Stimulated activated CD8-positive, alpha-beta memory T cell treated with anti-CD3 and anti-CD28 coated beads, Interleukin-4, amount 100 ng/mL, for 48 hours (primary cell): Measurements from ENCODE around the gene PON3.

Experiments used
- DNase-seq: peaks from one replicate; pipeline ENCODE4 v3.0.0-alpha.2; 2020

PON3 gene

GRCh38 chr7:95338832-95339231 is 57.3 kb downstream of the PON3 start:
- no peak for DNase-seq

DNA sequence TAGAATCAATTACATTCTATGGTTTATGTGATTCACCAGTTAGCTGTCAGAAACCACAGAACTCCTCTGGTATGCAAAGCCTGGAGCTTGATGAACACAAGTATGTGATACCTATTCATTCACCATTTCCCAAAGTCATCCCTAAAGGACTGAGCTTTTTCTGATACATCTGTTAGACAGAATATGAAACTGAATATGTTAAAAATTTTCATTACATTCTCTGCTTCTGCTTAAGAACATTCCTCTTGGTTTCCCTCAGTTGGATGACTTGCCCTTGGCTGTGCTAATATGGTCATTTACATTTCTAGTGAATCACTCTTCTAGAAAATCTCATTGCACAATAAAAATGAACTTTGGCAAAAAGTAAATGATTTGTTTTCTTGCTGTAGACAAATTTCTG is 61.1 kb downstream of the PON3 start:
- DNase-seq, result no peak

DNA sequence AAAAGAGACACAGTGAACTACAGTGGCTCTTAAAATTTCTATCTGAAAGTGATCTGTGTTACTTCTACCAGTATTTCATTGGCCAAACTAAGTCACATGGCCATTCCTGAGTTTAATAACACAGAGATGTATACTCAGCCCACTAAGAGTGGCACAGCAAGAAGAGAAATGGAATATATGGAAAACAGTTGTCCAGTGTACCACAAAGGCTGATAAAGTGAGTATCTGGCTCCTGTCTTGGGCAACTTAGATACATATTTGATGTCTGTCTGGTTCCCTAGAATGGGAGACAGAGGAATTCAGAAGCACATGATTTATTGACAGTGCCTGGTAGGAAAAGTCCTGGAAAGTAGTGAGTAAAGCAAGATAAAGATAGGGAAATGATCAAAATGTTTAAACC is 61.7 kb downstream of the PON3 start:
- DNase-seq, result no peak

DNA sequence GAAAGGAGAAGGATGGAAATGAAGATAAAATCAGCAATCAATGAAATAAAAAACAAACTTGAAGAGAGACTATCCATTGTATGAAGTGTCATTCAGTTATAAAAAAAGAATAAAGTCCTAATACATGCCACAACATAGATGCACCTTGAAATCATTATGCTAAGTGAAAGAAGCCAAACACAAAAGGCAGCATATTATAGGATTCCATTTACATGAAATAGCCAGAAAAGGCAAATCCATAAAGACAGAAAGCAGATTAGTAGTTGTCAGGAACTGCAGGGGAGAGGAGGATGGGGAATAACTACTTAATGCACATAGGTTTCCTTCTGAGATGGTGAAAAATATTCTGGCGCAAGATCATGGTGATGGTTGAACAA is 65.2 kb downstream of the PON3 start:
- no peak for DNase-seq

GRCh38 chr7:95330204-95330960 is 65.8 kb downstream of the PON3 start:
- DNase-seq, result no peak

DNA sequence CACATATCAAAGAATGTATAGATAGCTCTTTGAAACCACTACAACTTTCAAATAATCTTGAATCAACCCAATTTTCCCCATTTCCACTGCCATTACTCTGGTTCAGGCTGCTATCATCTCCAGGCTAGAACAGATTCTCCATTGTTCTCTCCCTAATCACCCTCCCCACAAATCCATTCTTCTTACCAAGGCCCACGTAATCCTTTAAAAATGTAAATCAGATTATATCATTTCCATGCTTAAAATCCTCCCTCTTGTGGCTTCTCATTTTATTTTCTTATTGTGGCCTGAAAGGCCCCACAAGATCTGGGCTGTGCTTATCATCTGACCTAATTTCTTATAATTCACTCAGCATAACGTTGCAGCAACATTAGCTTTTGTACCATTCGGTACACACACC is 68.8 kb downstream of the PON3 start:
- no peak for DNase-seq

- no peak for DNase-seq
These were observed 71.7 kb downstream of the PON3 start, which contains the start of gene PON1 for GRCh38 chr7:95324431-95324830. Gene PON1, minus strand, starts transcription at chr7:95324532. Its CDS starts 57 bp downstream, at chr7:95324475.

DNA sequence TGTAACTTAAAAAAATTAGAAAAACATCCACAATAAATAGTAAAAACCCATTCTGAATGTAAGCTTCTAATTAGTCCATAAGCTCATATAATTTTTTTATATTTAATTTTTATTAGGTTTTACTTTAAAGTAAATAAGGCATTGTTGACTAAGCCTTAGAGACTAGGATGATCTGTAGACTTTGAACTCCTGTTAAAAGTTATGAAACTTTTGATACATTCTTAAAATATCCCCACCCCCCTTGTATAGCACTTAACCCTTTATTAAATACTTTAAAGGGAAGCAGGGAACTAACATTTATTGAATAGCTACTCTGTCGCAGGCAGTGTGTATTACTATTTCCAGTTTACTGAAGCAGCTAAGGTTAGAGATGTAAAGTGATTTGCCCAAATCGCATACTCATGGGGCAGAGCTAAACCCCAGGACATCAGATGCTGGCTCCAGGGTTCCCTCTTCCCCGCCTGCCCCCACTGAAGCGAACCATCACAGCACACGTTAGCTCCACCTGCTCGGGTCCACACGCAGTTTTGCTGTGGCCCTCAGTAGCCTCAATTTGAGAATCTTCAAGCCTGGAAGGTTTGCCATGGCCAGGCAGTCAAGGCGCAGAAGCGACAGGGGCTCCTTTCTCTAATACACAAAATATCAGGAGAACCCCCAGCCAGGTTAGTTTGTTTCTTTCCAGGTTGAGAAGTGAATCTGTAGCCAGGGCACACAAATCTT is 72.6 kb downstream of the PON3 start:
- no peak for DNase-seq

DNA sequence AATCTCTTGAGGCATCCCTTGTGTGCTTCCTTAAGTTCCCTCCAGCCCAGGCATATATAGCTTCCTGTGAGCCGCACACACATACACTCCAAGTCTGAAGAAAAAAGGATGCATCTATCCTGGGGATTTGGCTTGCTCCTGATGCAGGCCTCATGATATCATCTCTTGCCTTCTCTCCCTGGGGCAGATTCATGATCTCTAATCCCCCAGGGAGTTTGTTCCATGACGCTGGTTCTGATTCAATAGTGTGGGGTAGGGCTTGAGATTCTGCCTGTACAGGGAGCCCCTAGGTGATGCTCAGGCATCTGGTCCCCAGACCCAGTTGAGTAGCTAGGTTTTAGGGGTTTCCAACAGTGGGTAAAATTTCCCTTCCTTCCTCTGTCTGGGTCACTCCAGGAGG is 73.3 kb downstream of the PON3 start:
- no peak for DNase-seq

GRCh38 chr7:95322396-95322795 is 73.8 kb downstream of the PON3 start:
- no peak for DNase-seq

GRCh38 chr7:95321720-95322119 is 74.5 kb downstream of the PON3 start:
- no peak for DNase-seq

DNA sequence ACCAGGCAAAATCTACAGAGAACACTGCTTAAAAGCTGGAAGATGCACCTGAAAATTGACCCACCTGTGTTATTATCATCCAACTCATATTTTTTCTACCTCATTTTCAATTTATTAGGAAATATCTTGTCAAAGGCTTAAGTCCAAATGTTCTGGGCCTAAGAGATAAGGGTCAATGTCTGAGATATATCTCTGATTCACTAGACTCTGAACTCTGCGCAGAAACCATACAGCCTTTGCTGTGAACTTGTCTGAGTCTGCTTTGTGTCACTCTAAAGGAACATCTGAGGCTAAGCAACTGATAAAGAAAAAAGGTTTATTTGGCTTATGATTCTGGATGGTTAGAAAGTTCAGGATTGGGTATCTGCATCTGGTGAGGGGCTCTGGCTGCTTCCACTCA is 75.5 kb downstream of the PON3 start:
- DNase-seq, result no peak

GRCh38 chr7:95319570-95319969 is 76.6 kb downstream of the PON3 start:
- no peak for DNase-seq

DNA sequence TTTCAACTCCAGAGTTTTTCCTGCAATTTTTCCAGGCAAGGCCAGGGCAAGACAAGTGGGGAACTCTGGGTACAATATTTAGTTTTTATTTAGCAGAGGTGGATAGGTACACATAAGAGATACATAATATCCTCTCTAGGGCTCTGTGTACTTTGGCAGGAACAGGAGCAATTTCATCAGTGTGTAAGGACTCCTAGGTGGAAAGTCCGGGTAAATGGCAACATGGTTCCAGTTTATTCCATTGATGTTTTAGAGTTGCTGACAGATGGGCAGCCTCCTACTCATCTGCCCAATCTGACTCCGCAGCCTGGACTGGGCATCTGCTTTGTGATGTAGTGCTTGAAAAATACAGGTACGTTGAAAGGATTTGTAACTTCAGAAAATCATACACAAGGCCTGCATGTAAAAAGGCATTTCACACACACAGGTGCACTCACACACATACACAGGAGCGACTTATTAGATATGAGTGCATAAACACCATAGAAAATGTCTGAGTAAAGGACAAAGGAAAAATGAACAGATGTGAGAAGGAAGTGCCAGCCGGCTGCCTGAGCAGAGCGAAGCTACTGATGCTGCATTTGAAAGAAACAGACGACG is 77.6 kb downstream of the PON3 start:
- DNase-seq, result no peak

- DNase-seq, result no peak
These were observed 78.2 kb downstream of the PON3 start for GRCh38 chr7:95317966-95318365.

DNA sequence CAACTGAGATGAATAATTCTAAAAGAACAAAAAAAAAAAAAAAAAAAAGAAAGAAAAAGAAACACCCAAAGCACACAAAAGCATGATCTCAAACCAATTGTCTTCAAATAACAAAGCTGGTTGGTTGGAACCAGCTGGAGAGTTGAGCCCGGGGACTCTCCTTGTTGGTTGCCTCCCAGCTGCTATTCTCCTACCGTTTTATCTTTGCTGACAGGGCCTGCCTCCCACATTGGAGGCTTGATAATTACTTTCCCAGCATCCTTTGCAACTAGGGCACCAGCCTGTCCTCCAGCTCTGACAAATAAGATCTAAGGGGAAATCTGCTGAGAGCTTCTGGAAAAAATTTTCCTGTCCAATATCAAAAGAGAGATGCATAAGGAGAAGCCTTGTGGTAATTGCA is 78.6 kb downstream of the PON3 start:
- DNase-seq, result no peak

DNA sequence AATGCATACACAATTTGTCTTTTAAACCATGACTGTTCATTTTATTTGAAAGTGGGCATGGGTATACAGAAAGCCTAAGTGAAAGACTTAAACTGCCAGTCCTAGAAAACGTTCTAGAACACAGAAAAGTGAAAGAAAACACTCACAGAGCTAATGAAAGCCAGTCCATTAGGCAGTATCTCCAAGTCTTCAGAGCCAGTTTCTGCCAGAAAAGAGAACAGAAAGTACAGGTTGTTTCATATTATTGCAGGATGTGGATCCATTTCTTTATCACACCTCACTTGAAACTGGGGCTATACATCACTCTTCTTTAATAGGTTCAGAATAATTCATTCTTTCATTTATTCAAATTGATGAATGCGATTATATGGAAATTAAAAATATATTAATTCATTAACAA is 79.6 kb downstream of the PON3 start:
- no peak for DNase-seq

GRCh38 chr7:95312561-95312960 is 83.6 kb downstream of the PON3 start:
- no peak for DNase-seq

DNA sequence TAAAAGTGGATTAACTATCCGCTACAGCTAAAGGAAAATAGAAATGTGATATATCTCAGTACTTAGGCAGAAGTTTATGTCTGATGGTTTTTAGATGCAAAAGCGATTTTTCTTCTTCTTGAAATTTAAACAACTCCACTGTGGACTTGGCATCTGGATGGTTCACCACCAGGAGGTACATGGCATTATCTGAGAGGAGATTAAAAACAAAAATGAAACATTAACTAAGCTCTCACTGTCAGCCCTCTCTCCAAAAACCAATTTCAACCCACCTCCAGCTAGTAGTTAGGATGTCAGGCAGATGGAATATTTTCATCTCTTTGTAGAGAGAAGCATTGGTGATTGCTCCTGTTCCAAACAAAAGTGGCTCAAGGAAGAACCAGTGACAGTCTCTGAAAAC is 84.8 kb downstream of the PON3 start:
- DNase-seq, result no peak

GRCh38 chr7:95309951-95310350 is 86.2 kb downstream of the PON3 start:
- no peak for DNase-seq
